MCF 10A (cell line): Measurements from ENCODE around the gene NMBR. TPM values are rescaled to one million over a fixed set of nuclear protein-coding genes. Genes with fewer than 3 reads are reported as not detected.

Experiments
- BruUV-seq: library from RNA; stranded (reverse); fragments of 400-500 nt; replicated peaks from 2 replicates; lab custom pipeline; 2021; lab: Mats Ljungman, UMichigan
- CTCF ChIA-PET: fragments of 300-600 bp; sonication (Branson Sonifier 250); formaldehyde crosslinking; extraction: SDS; loops from one replicate; lab custom pipeline; 2021; ENCODE audit warnings: antibody characterized with exemption, inconsistent platforms; lab: Yijun Ruan, JAX
- POLR2A ChIA-PET: fragments of 300-600, 350-650 bp; sonication (Branson Sonifier 250); formaldehyde crosslinking; extraction: SDS; loops from one replicate; lab custom pipeline; 2020; ENCODE audit warnings: antibody characterized with exemption, inconsistent platforms; lab: Yijun Ruan, JAX
- DNase-seq: peaks from one replicate; pipeline ENCODE4 v3.0.0-alpha.2; 2018; ENCODE audit not compliant: unreplicated experiment
- H3K27ac Mint-ChIP-seq: one replicate; pipeline ENCODE4 v1.8.0; 2022; ENCODE audit warnings: mild to moderate bottlenecking, low read depth, mixed read lengths; ENCODE audit not compliant: unreplicated experiment
- H3K27me3 Mint-ChIP-seq: one replicate; pipeline ENCODE4 v1.8.0; 2022; ENCODE audit warnings: mixed read lengths; ENCODE audit not compliant: insufficient read depth, unreplicated experiment
- H3K36me3 Mint-ChIP-seq: one replicate; pipeline ENCODE4 v1.8.0; 2022; ENCODE audit warnings: mild to moderate bottlenecking, moderate library complexity, mixed read lengths; ENCODE audit not compliant: insufficient read depth, unreplicated experiment
- H3K4me1 Mint-ChIP-seq: one replicate; pipeline ENCODE4 v1.8.0; 2022; ENCODE audit warnings: mixed read lengths; ENCODE audit not compliant: insufficient read depth, unreplicated experiment
- H3K4me3 Mint-ChIP-seq: one replicate; pipeline ENCODE4 v1.8.0; 2022; ENCODE audit warnings: mild to moderate bottlenecking, moderate library complexity, mixed read lengths; ENCODE audit not compliant: unreplicated experiment
- H3K9me3 Mint-ChIP-seq: one replicate; pipeline ENCODE4 v1.8.0; 2022; ENCODE audit warnings: mixed read lengths; ENCODE audit not compliant: unreplicated experiment
- CTCF ChIP-seq: fragments of 200-600 bp; IDR thresholded peaks from one replicate; pipeline ENCODE4 v1.8.0; 2022; ENCODE audit warnings: antibody characterized with exemption, mild to moderate bottlenecking; ENCODE audit not compliant: unreplicated experiment
- intact Hi-C: fragments of 100-400 bp; cut with micrococcal nuclease; formaldehyde crosslinking; loops from 2 replicates; pipeline ENCODE4 v1.14.1; 2022
- total RNA-seq: library from RNA; stranded (reverse); gene quantifications from 2 replicates; pipeline ENCODE4 v1.2.3, GENCODE V29; 2022

Gene NMBR
- total RNA-seq, 1 experiment from 2014 or later: not detected

GRCh38 chr6:142058551-142059290 is 88.2 kb downstream of the NMBR start:
- ChIA-PET CTCF (interaction anchor here (0.7 kb wide), 1 partner anchor 69 kb away, joined by 3 read pairs; no protein-coding TSS in a partner anchor), POLR2A (no interaction called here)
- intact Hi-C loops: no loop called here
- H3K36me3 Mint-ChIP-seq: no peaks in the 10 kb centered on the region
- no peak overlapping the region for H3K4me3 Mint-ChIP-seq
- peaks cover 6% of the 10 kb centered on the region for H3K4me1 Mint-ChIP-seq
- no peak for DNase-seq
- peaks cover 24% of the 10 kb centered on the region for H3K27me3 Mint-ChIP-seq
- no peak for TF ChIP-seq CTCF
- no TSS peak for BruUV-seq
- H3K9me3 Mint-ChIP-seq: no peaks in the 10 kb centered on the region
- no peak overlapping the region for H3K27ac Mint-ChIP-seq

- no peak for DNase-seq
- POLR2A ChIA-PET: no interaction called here
- TF ChIP-seq CTCF: no peak
- BruUV-seq: no TSS peak
- Mint-ChIP-seq H3K36me3 (no peaks in the 10 kb centered on the region), H3K4me3 (no peak overlapping the region), H3K4me1 (peaks cover 6% of the 10 kb centered on the region), H3K9me3 (peaks cover 30% of the 10 kb centered on the region), H3K27ac (no peak overlapping the region), H3K27me3 (peaks cover 7% of the 10 kb centered on the region)
- intact Hi-C loops: no loop called here
- CTCF ChIA-PET: interaction anchor here (0.6 kb wide), 1 partner anchor 15 kb away, joined by 3 read pairs; no protein-coding TSS in a partner anchor
Observed at GRCh38 chr6:142055219-142055618, 91.7 kb downstream of the NMBR start.

- peaks cover 9% of the 10 kb centered on the region for H3K27me3 Mint-ChIP-seq
- peaks cover 4% of the 10 kb centered on the region for H3K4me1 Mint-ChIP-seq
- BruUV-seq: no TSS peak
- DNase-seq: no peak
- H3K4me3 Mint-ChIP-seq: no peak overlapping the region
- peaks cover 34% of the 10 kb centered on the region for H3K9me3 Mint-ChIP-seq
- no peak for TF ChIP-seq CTCF
- H3K36me3 Mint-ChIP-seq: no peaks in the 10 kb centered on the region
- ChIA-PET CTCF (no interaction called here), POLR2A (no interaction called here)
- intact Hi-C loops: no loop called here
- no peak overlapping the region for H3K27ac Mint-ChIP-seq
Observed at GRCh38 chr6:142051404-142051803, 95.5 kb downstream of the NMBR start.

GRCh38 chr6:142048593-142048980 is 98.3 kb downstream of the NMBR start:
- no peak overlapping the region for H3K4me3 Mint-ChIP-seq
- no peaks in the 10 kb centered on the region for H3K4me1 Mint-ChIP-seq
- peaks cover 31% of the 10 kb centered on the region for H3K27me3 Mint-ChIP-seq
- BruUV-seq: no TSS peak
- no peaks in the 10 kb centered on the region for H3K36me3 Mint-ChIP-seq
- POLR2A ChIA-PET: no interaction called here
- intact Hi-C loops: loop anchor here (5.0 kb wide), 1 partner anchor 371 kb away; no protein-coding TSS in a partner anchor
- CTCF ChIA-PET: interaction anchor here (0.9 kb wide), 1 partner anchor 59 kb away, joined by 4 read pairs; no protein-coding TSS in a partner anchor
- DNase-seq: no peak
- H3K9me3 Mint-ChIP-seq: peaks cover 34% of the 10 kb centered on the region
- no peak overlapping the region for H3K27ac Mint-ChIP-seq
- TF ChIP-seq CTCF: no peak
